HepG2 (cell line): ENCODE measurements around the gene PDILT. TPM values are rescaled to one million over a fixed set of nuclear protein-coding genes. Genes with fewer than 3 reads are reported as not detected.

Experiments
- ADNP ChIP-seq: sonication (generic); formaldehyde crosslinking; IDR thresholded peaks from 2 replicates; pipeline ENCODE4 v1.4.0; 2020; ENCODE audit warnings: missing genetic modification reagents
- FOXK2 ChIP-seq: fragments of 450-650 bp; IDR thresholded peaks from 2 replicates; pipeline ENCODE4 v1.6.1; 2016
- GABPA ChIP-seq, 2 experiments: IDR thresholded peaks; 2 replicates each; pipeline ENCODE4 v1.6.1; 2011 to 2016; ENCODE audit warnings: low read depth in 2 of 2, low read length in 1 of 2, missing biosample characterization in 1 of 2, missing genetic modification characterization in 1 of 2
- WIZ ChIP-seq: sonication (generic); formaldehyde crosslinking; IDR thresholded peaks from 2 replicates; pipeline ENCODE4 v1.5.1; 2020; ENCODE audit warnings: mild to moderate bottlenecking, missing genetic modification reagents
- ZBTB7A ChIP-seq: sonication (generic); formaldehyde crosslinking; IDR thresholded peaks from 2 replicates; pipeline ENCODE4 v1.8.0; 2022; ENCODE audit warnings: mild to moderate bottlenecking, missing genetic modification reagents
- ZNF274 ChIP-seq: sonication (generic); formaldehyde crosslinking; IDR thresholded peaks from 2 replicates; pipeline ENCODE4 v1.5.1; 2020; ENCODE audit warnings: mild to moderate bottlenecking, missing genetic modification reagents
- ZNF44 ChIP-seq: sonication (generic); formaldehyde crosslinking; IDR thresholded peaks from 2 replicates; pipeline ENCODE4 v1.5.1; 2020; ENCODE audit warnings: mild to moderate bottlenecking, missing genetic modification reagents
- ZNF468 ChIP-seq: sonication (generic); formaldehyde crosslinking; IDR thresholded peaks from 2 replicates; pipeline ENCODE4 v1.8.0; 2022; ENCODE audit warnings: mild to moderate bottlenecking, moderate library complexity, missing genetic modification reagents
- ZNF510 ChIP-seq: sonication (generic); formaldehyde crosslinking; IDR thresholded peaks from 2 replicates; pipeline ENCODE4 v1.4.0; 2020; ENCODE audit warnings: low read depth, mild to moderate bottlenecking, missing genetic modification reagents
- ZNF530 ChIP-seq: sonication (generic); formaldehyde crosslinking; IDR thresholded peaks from 2 replicates; pipeline ENCODE4 v1.5.0; 2020; ENCODE audit warnings: low read depth, mild to moderate bottlenecking, missing genetic modification reagents
- ZNF678 ChIP-seq: sonication (generic); formaldehyde crosslinking; IDR thresholded peaks from 2 replicates; pipeline ENCODE4 v1.4.0; 2020; ENCODE audit warnings: mild to moderate bottlenecking, missing genetic modification reagents
- ZNF781 ChIP-seq: sonication (generic); formaldehyde crosslinking; IDR thresholded peaks from 2 replicates; pipeline ENCODE4 v1.5.1; 2020; ENCODE audit warnings: borderline replicate concordance, mild to moderate bottlenecking, missing genetic modification reagents; ENCODE audit errors: not compliant biosample characterization
- ZNF839 ChIP-seq: sonication (generic); formaldehyde crosslinking; IDR thresholded peaks from 2 replicates; pipeline ENCODE4 v1.4.0; 2020; ENCODE audit warnings: missing genetic modification reagents, mild to moderate bottlenecking, borderline replicate concordance
- polyA plus RNA-seq, 8 experiments: library from polyadenylated mRNA; depleted of rRNA in 3 of 8; stranded (reverse) in 7 of 8; unstranded in 1 of 8; fragments of >200 nt; fragmentation: Illumina TruSeq in 4 of 8; extraction: Trizol in 4 of 8; gene quantifications; 2 replicates each; pipeline versions ENCODE4 v1.2.1 to v1.2.3, GENCODE V29; 2011 to 2016; ENCODE audit warnings: low read depth in 4 of 8, missing spikeins in 1 of 8, mixed read lengths in 1 of 8; ENCODE audit not compliant: insufficient read depth in 1 of 8
- total RNA-seq, 5 experiments: library from RNA; depleted of rRNA; stranded (reverse); fragments of >200 nt; fragmentation: Illumina TruSeq; extraction: Trizol; gene quantifications; 2 replicates each; pipeline ENCODE4 v1.2.3, GENCODE V29; 2016; ENCODE audit warnings: low read depth in 1 of 5
- TF ChIP-seq, protein P1 (sequence below): sonication (generic); formaldehyde crosslinking; conservative IDR thresholded peaks from 2 replicates; pipeline ENCODE4 v1.8.0; 2022; ENCODE audit warnings: low read depth, missing genetic modification reagents
- TF ChIP-seq, protein P2 (sequence below): sonication (generic); formaldehyde crosslinking; IDR thresholded peaks from 2 replicates; pipeline ENCODE4 v1.8.0; 2022; ENCODE audit warnings: missing genetic modification reagents, mild to moderate bottlenecking, inconsistent platforms, borderline replicate concordance
- TF ChIP-seq, protein P3 (sequence below): sonication (generic); formaldehyde crosslinking; IDR thresholded peaks from 2 replicates; pipeline ENCODE4 v1.4.0; 2020; ENCODE audit warnings: mild to moderate bottlenecking, missing genetic modification reagents
- TF ChIP-seq, protein P4 (sequence below): sonication (generic); formaldehyde crosslinking; IDR thresholded peaks from 2 replicates; pipeline ENCODE4 v1.5.1; 2020; ENCODE audit warnings: missing genetic modification reagents, mild to moderate bottlenecking, borderline replicate concordance
- TF ChIP-seq, protein P5 (sequence below): sonication (generic); formaldehyde crosslinking; IDR thresholded peaks from 2 replicates; pipeline ENCODE4 v1.4.0; 2020; ENCODE audit warnings: mild to moderate bottlenecking, missing genetic modification reagents
- TF ChIP-seq, protein P6 (sequence below): sonication (generic); formaldehyde crosslinking; IDR thresholded peaks from 2 replicates; pipeline ENCODE4 v1.4.0; 2020; ENCODE audit warnings: low read depth, mild to moderate bottlenecking, missing genetic modification reagents
- TF ChIP-seq, protein P7 (sequence below): IDR thresholded peaks from 2 replicates; pipeline ENCODE4 v1.6.1; 2016; ENCODE audit warnings: control low read depth

The PDILT gene
- total and polyA plus RNA-seq, 2 of the 13 experiments (the other 11 are each of a cell fraction or from before 2014, with no cell fraction given): not detected

DNA sequence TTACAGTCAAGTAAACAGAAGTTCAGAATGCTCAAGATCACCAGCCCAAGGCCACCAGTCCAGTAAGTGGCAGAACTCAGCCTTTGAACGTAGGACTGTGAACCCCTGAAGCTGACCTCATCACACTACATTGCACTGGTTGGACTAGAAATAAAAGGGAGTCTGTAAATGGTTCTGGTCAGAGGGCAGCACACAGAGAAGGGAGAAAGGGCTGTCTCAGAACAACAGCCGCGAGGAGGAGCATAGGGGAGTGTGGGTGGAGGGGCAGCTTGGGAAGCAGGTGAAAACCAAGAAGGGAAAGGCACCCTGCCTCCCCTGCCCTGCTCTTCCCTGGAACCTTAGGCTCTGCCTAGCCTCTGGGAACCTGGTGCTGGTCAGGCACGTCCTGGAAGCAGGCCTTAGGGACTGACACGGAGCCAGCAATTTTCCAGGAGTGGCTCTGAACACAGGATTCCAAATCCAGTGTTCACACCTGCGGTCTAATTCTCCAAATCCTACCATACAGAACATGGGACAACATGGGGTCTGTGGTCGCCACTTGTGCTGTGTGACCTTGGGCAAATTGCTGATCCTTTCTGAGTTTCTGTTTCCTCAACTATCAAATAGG is 7.0 kb downstream of the PDILT start (continued):
- TF ChIP-seq, protein P1, sequence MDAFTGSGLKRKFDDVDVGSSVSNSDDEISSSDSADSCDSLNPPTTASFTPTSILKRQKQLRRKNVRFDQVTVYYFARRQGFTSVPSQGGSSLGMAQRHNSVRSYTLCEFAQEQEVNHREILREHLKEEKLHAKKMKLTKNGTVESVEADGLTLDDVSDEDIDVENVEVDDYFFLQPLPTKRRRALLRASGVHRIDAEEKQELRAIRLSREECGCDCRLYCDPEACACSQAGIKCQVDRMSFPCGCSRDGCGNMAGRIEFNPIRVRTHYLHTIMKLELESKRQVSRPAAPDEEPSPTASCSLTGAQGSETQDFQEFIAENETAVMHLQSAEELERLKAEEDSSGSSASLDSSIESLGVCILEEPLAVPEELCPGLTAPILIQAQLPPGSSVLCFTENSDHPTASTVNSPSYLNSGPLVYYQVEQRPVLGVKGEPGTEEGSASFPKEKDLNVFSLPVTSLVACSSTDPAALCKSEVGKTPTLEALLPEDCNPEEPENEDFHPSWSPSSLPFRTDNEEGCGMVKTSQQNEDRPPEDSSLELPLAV (CRISPR knock-in tag): no peak
- TF ChIP-seq ZNF274: no peak
- TF ChIP-seq, protein P2, sequence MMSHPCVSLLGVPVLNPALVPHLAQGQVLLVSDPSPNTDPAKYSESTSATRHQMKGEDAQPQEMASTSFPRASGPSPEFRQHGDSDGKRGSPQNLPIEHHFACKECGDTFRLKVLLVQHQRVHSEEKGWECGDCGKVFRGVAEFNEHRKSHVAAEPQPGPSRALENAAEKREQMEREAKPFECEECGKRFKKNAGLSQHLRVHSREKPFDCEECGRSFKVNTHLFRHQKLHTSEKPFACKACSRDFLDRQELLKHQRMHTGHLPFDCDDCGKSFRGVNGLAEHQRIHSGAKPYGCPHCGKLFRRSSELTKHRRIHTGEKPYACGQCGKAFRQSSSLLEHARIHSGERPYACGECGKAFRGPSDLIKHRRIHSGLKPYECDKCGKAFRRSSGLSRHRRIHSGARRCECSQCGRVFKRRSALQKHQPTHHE (CRISPR knock-in tag): no peak
- TF ChIP-seq, protein P3, sequence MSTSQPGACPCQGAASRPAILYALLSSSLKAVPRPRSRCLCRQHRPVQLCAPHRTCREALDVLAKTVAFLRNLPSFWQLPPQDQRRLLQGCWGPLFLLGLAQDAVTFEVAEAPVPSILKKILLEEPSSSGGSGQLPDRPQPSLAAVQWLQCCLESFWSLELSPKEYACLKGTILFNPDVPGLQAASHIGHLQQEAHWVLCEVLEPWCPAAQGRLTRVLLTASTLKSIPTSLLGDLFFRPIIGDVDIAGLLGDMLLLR (CRISPR knock-in tag): no peak
- TF ChIP-seq ZNF678: no peak
- TF ChIP-seq, protein P4, sequence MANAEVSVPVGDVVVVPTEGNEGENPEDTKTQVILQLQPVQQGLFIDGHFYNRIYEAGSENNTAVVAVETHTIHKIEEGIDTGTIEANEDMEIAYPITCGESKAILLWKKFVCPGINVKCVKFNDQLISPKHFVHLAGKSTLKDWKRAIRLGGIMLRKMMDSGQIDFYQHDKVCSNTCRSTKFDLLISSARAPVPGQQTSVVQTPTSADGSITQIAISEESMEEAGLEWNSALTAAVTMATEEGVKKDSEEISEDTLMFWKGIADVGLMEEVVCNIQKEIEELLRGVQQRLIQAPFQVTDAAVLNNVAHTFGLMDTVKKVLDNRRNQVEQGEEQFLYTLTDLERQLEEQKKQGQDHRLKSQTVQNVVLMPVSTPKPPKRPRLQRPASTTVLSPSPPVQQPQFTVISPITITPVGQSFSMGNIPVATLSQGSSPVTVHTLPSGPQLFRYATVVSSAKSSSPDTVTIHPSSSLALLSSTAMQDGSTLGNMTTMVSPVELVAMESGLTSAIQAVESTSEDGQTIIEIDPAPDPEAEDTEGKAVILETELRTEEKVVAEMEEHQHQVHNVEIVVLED (CRISPR knock-in tag): no peak
- TF ChIP-seq ZNF44: no peak; the same call in 1 of the 2 replicates
- no peak for TF ChIP-seq ZNF530 (CRISPR knock-in tag)
- no peak for TF ChIP-seq ZNF468 (CRISPR knock-in tag)
- TF ChIP-seq WIZ (CRISPR knock-in tag): no peak; the same call in 1 of the 2 replicates
- TF ChIP-seq, protein P5, sequence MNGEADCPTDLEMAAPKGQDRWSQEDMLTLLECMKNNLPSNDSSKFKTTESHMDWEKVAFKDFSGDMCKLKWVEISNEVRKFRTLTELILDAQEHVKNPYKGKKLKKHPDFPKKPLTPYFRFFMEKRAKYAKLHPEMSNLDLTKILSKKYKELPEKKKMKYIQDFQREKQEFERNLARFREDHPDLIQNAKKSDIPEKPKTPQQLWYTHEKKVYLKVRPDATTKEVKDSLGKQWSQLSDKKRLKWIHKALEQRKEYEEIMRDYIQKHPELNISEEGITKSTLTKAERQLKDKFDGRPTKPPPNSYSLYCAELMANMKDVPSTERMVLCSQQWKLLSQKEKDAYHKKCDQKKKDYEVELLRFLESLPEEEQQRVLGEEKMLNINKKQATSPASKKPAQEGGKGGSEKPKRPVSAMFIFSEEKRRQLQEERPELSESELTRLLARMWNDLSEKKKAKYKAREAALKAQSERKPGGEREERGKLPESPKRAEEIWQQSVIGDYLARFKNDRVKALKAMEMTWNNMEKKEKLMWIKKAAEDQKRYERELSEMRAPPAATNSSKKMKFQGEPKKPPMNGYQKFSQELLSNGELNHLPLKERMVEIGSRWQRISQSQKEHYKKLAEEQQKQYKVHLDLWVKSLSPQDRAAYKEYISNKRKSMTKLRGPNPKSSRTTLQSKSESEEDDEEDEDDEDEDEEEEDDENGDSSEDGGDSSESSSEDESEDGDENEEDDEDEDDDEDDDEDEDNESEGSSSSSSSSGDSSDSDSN (CRISPR knock-in tag): peak; percentile 50; the same call in 1 of the 2 replicates
- TF ChIP-seq ZBTB7A (CRISPR knock-in tag): no peak
- no peak for TF ChIP-seq FOXK2
- TF ChIP-seq ZNF510 (CRISPR knock-in tag): no peak
- no peak for TF ChIP-seq GABPA (IDR thresholded peaks at IDR 0.05; ENCODE audit: low read depth, low read length)
- peak; percentile 18; the same call in 1 of the 2 replicates for TF ChIP-seq GABPA (CRISPR knock-in tag; IDR thresholded peaks at IDR 0.05; ENCODE audit: low read depth)
- no peak for TF ChIP-seq ZNF781 (CRISPR knock-in tag)
- TF ChIP-seq, protein P6, sequence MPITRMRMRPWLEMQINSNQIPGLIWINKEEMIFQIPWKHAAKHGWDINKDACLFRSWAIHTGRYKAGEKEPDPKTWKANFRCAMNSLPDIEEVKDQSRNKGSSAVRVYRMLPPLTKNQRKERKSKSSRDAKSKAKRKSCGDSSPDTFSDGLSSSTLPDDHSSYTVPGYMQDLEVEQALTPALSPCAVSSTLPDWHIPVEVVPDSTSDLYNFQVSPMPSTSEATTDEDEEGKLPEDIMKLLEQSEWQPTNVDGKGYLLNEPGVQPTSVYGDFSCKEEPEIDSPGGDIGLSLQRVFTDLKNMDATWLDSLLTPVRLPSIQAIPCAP (CRISPR knock-in tag): no peak
- TF ChIP-seq, protein P7, sequence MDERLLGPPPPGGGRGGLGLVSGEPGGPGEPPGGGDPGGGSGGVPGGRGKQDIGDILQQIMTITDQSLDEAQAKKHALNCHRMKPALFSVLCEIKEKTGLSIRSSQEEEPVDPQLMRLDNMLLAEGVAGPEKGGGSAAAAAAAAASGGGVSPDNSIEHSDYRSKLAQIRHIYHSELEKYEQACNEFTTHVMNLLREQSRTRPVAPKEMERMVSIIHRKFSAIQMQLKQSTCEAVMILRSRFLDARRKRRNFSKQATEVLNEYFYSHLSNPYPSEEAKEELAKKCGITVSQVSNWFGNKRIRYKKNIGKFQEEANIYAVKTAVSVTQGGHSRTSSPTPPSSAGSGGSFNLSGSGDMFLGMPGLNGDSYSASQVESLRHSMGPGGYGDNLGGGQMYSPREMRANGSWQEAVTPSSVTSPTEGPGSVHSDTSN (CRISPR knock-in tag): no peak
- TF ChIP-seq ADNP (CRISPR knock-in tag): no peak; the same call in 1 of the 2 replicates
- TF ChIP-seq ZNF839 (CRISPR knock-in tag): no peak
